C4-2B (cell line): ENCODE results near the gene BTBD17.

ENCODE experiments used
- CTCF ChIP-seq: fragments of 450-650 bp; conservative IDR thresholded peaks from 2 replicates; pipeline ENCODE4 v1.5.1; 2017; ENCODE audit warnings: mild to moderate bottlenecking
- ZFX ChIP-seq: fragments of 450-650 bp; IDR thresholded peaks from 2 replicates; pipeline ENCODE4 v1.6.1; 2017

DNA sequence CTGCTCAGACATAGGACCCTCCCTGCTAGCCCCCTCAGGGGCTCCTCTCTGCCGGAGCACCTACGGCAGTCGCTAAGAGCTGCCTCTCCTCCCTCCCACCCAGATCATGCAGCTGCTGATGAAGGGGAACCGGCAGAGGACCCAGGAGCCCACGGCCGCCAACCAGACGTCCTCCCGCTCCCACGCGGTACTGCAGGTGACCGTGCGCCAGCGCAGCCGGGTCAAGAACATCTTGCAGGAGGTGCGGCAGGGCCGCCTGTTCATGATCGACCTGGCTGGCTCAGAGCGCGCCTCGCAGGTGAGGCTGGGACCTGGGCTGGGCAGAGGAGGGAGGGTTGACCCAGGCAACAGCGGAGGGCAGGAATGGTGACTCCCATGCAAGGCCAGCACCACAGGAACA, 17.0 kb downstream of the BTBD17 start:
- TF ChIP-seq CTCF = no peak
- TF ChIP-seq ZFX = no peak
